ENCODE measurements around the gene FHAD1.
A peak's percentile ranks its signal among the peaks of the same experiment; 100 is the strongest.

Gene FHAD1

DNA sequence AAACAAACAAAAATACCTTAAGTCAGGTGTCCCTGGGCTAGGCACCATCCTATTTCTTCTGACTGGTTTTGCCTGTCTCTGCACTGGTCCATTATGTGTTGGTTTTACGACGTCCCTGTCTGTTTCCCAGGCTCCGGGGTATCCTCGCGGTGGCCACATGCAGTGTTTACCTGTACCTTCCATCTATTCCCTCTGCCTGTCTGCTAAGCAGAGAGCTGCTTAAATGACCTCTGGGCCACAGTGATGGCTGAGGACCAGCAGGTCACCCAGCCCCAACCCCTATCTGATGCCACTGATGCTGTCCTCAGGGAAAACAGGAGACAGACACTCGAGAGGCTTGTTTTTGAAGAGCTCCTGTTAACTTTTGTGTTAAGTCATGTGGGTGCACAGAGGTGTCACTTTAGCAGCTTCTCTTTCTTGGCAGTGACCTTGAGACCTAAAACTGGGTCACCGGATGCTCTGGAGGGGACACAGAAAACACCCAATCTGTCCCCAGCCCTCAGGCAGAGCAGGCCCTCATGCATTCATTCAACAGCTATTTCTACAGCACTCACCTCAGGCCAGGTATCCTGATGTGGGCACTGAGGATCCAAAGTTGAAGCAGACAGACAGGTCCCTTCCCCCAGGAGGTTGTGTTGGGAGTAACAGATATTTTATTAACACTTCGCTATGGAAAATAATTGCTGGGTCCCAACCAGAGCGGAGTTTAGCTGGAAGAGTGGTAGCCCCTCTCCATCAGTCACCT is 158.3 kb downstream of the FHAD1 start:
- DNase-seq, result no peak

DNA sequence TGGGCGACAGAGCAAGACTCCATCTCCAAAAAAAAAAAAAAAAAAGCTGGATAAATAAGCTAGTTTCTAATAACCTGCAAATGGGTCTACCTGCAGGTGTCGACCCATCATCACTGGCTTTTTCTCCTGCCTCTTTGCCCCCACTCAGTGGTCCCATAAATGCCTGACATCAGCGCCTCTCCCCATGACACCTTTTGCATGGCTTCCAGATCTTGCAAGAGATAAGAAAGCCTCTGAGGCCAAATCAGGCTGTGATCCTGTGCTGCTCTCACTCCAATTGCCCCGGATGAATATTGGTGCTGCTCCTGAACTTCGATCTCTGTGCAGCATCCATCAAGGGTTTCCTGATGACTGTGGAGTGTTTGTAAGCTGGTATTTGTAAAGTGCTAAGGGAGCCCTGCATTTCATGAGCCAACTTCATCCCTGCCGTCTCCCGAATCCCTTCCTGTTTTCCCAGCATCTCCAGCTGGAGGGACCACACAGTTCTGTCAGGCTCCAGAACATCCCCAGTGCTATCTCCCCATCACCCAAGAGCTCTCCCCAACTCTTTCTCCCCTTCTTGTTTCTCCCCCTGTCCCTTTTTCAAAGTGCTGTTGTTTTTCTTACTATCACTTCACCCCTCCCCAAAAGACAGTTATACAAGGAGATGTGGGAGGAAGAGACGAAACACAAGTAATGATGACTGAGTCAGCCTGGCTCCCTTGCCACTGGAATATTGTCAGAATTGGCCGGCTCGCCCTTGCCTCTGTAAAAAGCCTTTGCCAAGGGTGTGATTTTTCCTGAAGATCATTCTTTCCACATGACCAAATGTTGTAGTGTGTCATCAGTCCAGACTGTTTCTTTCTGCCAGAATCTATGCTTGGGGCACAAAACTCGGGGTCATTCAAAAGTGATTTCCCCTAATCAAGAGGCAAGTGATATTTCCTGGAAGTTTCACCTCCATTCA is 159.9 kb downstream of the FHAD1 start:
- no peak for DNase-seq

DNA sequence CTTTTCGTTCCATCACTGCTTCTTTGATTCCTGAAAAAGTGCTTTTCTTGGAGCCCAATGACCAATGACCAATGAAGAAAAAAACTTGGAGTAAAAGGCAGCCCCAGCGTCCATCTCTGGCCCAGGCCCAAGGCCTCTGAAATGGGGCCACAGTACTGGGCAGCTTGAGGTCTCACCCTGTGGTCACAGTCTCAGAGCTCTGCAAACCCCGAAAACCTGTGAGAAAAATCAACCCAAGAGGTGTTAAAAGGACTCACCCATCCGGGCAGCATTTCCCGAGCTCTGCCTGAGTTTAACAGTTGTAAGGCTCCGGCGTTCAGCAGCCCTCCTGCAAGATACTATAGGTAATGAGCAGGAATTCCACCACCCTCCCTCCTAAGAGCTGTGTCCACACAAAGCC is 160.6 kb downstream of the FHAD1 start:
- no peak for DNase-seq

DNA sequence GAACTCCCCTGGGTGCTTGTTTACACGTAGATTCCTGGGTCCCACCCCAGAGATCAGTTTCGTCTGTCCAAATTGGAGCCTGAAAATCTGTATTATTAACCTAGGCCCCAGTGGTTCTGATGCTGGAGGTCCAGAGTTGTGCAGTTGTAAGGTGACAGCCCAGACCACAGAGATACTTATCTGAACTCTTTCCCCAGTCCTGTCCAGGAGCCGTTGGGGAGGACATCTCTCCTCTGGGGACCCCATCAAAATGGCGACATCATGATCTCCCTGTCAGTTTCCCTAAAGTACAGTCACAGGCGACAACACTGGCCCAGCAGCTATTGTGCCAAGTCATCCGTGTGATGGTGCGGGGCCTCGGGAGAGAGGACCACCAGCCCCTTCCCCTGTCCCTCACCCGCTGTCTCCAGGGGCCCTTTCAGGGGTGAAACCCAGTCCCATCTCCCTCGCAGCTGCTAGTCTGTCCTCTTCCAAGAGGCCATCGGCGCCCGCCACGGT is 161.9 kb downstream of the FHAD1 start:
- no peak for DNase-seq

DNA sequence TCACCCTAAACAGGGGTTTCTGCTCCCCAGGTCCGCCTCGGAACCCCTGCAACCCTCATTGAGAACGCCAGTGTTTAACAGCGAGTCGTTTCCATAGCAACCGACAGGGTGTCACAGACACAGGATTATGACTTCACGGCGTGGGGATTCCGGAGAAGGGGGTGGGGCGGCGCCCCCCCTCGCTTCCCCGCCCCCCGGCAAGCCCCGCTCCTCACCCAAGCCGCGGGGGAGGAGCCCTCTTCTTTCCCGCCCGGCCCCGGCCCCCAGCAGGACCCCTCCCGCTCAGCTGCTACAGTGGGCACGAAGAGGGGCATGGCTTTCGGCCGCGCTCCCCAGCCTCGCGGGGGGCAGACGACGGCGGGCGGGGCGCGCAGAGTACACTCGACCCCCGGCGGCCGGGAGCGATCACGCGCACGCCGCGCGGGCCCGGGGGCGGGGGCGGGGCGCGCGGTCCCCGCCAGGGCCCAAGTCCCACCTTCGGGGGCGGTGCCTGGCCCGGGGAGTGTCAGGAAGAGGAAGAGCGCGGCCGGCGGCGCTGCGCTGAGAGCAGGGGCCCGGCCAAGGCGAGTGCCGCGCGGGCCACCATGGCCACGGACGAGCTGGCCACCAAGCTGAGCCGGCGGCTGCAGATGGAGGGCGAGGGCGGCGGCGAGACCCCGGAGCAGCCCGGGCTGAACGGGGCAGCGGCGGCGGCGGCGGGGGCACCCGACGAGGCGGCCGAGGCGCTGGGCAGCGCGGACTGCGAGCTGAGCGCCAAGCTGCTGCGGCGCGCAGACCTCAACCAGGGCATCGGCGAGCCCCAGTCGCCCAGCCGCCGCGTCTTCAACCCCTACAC is 162.6 kb downstream of the FHAD1 start, which contains the start of gene EFHD2:
EFHD2 (plus strand) TSS at position 501 of the 835 bp plus-strand sequence; CDS start at position 585, 84 bp downstream.
- DNase-seq, result peak; percentile 80

DNA sequence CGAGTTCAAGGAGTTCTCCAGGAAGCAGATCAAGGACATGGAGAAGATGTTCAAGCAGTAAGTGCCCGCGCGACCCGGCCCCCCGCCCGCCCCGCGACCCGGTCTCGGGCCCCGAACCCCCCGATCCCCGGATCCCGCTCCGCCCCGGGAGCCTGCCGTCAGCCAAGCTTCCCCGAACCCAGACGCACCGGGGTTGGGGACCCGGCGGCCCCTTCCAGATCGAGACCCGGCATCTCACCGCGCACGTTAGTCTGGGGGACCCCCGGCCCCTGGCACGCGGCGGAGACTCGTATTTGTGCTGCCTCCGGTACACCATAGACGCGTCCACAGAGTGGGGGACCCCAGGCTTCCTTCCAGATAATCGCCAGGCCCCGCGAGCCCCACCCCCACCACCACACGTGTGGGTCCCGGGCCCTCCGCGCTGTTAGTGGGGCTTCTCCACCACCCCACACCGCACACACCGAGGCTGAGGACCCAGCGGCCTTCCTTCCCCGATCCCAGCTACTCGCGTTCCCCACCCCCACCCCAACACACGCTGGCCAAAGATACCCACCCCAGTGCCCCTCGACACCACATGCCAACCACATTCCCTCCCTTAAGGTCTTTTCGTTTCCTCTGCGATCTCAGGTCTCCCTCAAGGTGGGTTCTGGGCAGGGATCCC is 163.3 kb downstream of the FHAD1 start:
- DNase-seq, result no peak

DNA sequence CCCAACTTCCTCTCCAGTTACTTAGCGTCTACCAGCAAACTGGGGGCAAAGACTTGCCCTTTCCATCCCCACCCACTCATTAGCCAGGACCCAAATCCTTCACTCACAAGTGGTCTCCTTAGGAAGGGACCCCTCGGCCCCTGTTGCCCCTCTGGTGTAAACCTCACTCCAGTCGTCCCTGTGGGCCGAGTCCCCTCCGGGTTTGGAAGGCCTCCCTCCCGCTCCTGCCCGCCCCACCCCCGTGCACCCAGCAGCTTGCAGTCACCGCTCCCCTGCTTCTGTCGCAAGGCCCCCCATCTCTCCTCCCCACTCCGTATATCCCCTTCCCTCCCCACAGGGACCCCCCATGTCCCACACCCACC is 163.8 kb downstream of the FHAD1 start:
- no peak for DNase-seq

DNA sequence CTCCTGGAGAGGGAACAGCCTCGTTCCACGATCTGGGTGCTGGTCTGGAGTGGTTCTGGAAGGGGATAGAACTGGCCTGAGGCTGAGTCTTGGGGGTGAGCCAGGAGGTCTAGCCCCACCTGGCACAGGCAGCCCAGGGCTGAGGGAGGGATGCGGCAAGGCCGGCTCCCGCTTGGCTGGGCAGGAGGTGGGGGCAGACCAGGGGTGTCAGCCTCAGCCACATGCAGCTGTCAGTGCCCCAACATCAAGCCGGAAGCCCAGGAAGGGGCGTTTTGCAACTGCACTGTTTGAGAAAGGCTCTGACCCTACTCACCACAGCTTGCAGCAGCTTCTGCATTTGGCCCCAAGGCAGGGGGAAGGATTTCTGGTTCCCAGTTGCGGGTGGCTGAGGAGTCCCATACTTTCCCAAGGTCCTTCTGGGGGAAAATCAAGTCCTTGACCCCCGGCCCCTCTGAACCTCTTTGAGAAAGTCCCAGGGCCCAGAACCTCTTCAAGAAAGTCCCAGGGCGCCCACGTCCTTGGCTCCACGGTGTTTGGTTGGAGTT is 164.6 kb downstream of the FHAD1 start:
- no peak for DNase-seq

DNA sequence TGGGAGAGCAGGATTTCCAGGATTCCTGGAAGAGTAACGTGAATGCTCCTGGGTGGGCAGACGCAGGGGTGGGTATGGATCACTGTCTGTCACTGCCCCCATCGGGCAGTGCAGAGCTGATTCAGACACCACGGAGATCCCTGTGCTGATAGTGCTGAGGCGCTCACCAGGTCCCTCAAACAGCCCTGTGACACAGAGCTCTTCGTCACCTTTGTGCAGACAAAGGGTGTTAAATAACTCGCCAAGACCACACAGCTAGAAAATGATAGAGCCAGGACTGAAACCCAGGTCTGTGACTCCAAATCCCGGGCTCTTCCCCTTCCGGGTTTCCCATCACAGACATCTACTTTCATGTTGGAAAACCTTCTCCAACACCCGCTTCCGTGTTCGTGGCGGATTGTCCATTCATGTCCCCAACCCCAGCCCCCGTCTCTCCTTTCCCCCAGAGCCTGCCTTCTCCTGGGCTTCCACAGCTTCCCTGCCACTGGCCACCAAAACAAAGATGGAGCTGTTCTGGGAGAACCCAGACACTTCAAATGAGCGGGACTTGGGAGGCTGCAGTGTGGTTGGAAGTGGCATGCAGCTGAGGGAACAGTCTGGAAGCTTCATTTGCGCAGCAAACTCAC is 165.3 kb downstream of the FHAD1 start:
- no peak for DNase-seq

DNA sequence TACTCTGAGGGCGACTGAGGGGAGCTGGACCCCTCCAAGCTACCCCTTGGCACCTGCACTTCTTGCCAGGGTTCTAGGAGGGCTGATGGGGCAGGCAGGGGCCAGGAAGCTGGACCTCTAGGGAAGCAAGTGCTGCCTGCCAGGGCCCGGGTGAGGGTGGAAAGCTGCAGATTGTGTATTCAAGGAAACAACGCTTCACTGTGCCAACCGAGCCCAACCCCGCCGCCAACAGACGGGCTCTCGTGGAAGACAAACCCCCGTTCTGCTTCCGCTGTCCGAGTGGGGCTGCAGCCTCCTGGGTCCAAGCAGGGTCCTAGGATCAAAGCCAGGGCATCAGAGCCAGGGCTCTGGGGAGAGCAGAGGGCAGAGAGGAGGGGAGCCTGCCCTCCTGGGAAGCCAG is 165.8 kb downstream of the FHAD1 start:
- no peak for DNase-seq

DNA sequence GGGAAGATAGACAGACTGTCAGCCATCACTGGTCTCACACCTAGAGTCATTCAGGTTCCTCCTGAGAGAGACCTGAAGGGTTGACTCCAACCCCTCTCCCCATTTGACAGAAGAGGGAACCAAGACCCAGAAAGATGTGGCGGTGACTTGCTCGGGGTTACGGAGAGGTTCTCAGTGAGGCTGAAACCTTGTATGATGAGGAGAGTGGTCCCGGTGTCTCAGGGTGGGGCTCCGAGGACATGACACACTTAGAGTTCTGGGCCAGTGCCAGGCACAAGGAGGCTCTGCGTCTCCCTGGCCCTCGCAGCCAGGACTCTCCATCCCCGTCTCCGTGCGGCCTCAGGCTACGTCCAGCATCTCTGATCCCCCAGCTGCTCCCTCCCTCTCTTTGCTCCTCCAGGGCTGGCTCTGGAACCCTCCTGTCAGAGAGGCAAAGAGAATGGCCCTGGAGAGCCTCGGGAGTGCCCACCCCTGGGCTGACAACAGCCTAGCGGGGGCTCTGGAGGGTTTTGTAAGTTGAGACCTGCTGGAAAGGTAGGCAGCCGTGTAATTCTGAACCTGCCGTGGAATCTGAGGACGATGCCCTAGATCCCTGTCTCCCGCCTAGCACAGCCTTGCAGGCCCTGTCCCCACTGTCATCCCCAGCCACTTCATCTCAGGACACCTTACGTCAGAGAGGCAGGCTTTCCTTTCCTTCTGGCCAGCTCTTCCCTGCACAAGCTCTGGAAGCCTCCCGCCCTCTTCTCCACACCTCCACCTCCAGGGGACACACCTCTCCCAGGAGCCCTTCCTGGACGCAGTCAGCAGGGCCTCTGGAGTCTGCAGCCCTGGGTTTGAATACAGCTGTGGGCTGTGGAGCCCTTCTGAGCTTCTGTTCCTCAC is 166.8 kb downstream of the FHAD1 start:
- no peak for DNase-seq

DNA sequence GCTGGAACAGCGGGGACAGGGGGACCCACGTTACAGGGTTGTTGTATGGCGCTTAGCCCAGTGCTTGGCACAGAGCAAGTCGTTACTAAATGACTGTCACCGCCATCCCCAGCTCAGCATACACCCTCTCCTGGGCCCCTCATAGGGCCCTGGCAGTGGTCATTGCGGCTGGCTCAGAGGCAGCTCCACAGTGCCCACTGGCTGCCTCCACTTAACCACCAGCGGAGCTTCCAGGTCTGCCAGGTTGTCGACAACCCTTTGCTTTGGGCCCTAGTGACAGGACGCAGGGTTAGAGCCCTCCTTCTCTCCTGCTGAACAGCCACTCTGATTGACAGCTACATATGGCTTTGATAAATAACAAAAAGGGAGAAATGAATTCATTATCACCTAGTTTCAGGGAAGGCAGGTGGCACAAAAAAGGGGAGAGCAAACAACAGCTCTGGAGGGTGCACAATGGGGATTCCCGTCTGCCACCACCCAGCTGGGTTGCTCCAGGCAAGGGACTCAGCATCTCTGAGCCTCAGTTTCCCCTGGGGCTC is 167.5 kb downstream of the FHAD1 start:
- no peak for DNase-seq

DNA sequence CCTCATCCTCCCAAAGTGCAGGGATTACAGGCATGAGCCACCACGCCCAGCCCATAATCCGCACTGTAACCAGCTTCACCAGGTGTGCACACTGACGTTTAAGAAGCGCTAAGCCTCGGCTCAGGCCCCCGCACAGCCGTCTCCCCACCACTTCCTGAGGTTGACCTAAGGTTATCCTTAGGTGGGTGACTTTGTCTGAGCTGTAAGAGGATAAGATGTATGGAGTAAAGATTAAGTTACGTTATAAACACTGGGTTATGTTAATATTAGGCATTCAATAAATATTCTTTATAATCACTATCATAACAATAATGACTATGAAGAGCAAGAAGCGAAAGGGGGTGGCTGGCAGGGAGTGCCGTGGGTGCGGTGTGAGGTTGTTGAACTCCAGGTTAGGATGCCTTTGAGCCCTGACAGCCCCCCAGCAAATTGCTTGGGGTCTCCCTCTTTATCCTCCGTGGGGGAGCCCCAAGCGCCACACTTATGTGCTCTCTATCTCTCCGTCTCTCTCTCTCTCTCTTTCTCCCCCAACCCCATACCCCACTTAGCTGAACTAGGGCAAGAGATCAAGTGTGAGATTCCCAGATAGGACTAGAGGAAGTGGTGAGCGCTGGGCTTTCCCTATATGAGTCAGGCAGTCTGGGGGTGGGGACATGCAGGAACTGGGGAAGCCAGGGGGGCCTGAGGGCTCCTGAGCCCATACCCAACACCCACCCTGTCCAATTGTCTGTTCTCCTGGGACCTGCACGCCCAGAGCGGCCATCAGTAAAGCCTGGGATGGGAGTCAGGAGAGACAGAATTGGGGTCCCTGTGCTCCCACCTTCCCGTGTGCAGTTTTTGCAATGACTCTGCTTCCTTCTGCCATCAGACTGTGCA is 170.3 kb downstream of the FHAD1 start:
- peak; percentile 85 for DNase-seq

DNA sequence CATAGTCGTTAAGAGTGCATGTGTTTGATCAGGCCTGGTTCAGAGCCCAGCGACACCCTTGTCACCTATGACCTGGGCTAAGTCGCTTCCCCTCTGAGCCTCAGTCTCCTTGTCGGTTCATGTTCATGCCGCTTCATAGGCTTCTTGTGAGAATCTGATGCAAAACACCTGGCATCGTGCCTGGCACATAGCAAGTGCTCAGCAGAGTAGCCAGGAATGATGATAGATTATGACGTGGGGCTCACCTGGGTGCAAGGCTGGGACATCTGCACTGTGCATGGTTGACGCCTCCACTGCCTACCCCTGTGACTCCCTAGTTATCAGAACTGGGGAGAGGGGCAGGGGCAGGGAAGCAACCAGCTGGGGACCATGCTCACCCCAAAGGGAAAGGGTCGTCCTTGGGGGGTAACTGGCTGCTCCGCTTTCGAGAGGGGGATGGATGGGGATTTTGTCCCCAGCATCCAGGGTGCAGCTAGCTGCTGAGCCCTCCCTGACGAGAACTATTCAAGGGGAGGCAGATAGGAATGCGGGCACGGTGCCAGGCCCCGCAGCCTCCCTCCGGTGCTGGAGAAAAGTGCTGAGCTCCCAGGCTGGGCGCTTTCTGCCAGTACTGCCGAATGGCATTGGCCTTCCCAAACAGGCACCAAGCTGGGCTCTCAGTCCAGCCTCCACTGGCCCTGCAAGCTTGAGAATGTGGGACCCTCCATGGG is 171.9 kb downstream of the FHAD1 start:
- no peak for DNase-seq

DNA sequence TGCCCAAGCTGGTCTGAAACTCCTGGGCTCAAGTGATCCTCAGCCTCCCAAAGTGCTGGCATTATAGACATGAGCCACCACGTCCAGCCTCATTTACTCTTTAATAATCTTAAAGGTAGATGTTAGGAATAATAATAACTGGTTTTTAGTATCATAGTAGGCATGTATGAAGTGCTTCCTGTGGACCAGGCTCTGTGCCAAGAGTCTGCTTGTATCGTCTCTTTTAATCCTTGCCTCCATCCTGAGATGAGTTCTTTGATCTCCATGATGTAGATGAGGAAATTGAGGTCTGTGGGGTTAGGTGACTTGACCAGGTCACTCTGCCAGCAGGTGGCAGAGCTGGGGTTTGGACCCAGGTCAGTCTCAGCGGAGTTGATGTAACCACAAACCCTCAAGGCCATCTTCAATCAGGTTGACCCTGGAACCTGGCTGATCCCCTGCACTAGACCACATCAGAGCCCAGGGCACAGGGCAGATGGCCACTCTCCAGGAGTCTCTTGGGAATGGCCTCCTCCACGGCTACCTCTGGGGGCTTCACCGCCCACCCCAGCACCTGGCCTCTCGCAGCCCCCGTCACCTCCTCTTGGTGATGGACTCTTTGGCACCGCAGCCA is 173.9 kb downstream of the FHAD1 start:
- no peak for DNase-seq

DNA sequence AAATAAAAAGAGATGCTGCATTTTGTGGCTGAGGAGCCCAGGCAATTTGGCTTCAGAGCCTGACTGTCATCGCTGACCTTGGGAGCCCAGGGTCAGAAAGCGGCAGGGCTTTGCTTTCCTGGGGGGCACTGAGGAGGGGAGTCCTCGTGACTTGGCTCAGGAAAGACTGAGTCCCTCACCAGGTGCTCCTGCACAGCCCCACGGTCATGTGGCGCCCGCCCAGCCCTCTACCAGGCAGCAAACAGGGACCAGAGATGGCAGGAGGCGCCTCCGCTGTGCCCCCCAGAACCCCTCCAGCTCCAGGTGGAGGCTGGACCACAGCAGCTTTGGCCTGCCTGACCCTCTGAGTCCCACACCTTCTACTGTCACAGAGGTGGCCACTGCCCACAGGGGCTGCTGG is 175.8 kb downstream of the FHAD1 start:
- no peak for DNase-seq

DNA sequence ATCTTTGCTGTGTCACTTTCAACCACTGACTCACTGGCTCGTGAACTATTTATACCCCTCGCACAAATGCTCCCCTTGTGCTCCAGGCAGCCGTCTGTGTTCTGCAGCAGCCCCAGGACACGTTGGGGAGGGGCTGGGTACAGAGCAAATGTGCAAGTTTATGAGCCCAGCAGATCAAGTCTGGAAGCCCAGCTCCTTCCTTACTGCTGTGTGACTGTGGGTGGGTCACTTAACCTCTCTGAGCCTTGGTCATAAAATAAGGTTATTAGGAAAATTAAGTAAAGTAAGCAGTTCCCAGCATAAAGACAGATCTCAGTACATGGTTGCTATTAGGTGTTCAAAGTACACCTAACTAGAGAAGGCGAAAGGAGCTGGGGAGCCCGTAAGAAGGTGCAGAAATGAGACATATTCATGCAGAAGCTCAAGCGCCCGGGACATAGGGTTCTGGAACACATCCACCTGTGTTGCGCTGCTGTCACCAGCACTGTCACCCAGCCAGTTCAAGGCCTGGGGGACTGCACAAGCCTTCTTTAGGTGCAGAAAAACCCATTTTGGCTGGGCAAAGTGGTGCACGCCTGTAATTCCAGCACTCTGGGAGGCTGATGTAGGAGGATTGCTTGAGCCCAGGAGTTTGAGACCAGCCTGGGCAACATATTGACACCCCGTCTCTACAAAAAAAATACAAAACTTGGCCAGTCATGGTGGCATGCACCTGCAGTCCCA is 176.5 kb downstream of the FHAD1 start:
- DNase-seq, result no peak
